ENCODE data around the gene FIP1L1. TPM values are rescaled to one million over a fixed set of nuclear protein-coding genes. Genes with fewer than 3 reads are reported as not detected.

Gene FIP1L1
- total RNA-seq, 1 experiment from 2014 or later = 47.6 TPM

DNA sequence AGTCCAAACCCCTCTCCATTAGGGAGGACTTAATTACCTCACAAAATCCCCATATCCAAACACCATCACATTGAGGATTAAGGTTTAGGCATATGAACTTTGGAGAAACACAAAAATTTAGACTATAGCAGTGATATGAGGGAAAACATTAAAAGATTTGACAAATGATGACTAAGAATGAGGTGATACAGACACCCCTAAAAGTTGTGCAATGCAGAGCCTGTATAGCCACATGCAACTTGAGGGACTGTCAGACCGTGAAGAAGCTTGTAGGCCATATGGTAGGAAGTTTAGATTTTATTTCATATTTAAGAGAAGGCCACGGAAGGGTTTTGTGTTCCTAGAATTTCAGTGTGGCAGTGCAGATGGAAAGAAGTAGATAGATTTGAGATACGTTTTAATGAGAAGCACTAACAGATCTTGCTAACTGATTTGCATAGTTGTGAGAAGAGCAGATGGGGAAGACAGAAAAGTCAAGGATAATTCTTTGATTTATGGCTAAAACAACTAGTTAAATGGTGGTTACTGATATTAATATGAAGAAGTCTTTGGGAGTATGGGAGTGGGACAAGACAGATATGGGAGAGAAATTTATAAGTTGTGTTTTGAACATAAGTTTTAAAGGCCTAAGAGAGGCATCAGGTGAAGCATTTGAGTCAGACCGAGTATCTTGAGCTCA, 5.5 kb upstream of the FIP1L1 start:
- TF ChIP-seq EMX1 (CRISPR knock-in tag; IDR thresholded peaks at IDR 0.05) (no peak), MXD4 (CRISPR knock-in tag; IDR thresholded peaks at IDR 0.05; ENCODE audit: borderline replicate concordance) (no peak), TEAD4 (CRISPR knock-in tag; IDR thresholded peaks at IDR 0.05) (no peak)
- TF ChIP-seq, protein P1, sequence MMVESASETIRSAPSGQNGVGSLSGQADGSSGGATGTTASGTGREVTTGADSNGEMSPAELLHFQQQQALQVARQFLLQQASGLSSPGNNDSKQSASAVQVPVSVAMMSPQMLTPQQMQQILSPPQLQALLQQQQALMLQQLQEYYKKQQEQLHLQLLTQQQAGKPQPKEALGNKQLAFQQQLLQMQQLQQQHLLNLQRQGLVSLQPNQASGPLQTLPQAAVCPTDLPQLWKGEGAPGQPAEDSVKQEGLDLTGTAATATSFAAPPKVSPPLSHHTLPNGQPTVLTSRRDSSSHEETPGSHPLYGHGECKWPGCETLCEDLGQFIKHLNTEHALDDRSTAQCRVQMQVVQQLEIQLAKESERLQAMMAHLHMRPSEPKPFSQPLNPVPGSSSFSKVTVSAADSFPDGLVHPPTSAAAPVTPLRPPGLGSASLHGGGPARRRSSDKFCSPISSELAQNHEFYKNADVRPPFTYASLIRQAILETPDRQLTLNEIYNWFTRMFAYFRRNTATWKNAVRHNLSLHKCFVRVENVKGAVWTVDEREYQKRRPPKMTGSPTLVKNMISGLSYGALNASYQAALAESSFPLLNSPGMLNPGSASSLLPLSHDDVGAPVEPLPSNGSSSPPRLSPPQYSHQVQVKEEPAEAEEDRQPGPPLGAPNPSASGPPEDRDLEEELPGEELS (CRISPR knock-in tag; IDR thresholded peaks at IDR 0.05) = no peak
- Mint-ChIP-seq H3K4me1 (peaks cover 4% of the 10 kb centered on the region), H3K27ac (no peak overlapping the region), H3K9me3 (peaks cover under 1% of the 10 kb centered on the region; the same call in 1 of the 2 replicates), H3K27me3 (ENCODE audit: low read depth) (peaks cover 73% of the 10 kb centered on the region), H3K36me3 (no peaks in the 10 kb centered on the region), H3K4me3 (no peak overlapping the region)
- ChIA-PET CTCF (no interaction called here), POLR2A (no interaction called here)
- DNase-seq (ENCODE audit: low spot score) (no peak), ATAC-seq (no peak)

- no peak overlapping the region for H3K27ac Mint-ChIP-seq
- H3K4me1 Mint-ChIP-seq = peaks cover 20% of the 10 kb centered on the region
- H3K36me3 Mint-ChIP-seq = no peaks in the 10 kb centered on the region
- TF ChIP-seq SOX15 (CRISPR knock-in tag; IDR thresholded peaks at IDR 0.05) (no peak), ZBTB21 (CRISPR knock-in tag; IDR thresholded peaks at IDR 0.05; ENCODE audit: borderline replicate concordance) (no peak), FOXJ3 (CRISPR knock-in tag; IDR thresholded peaks at IDR 0.05; ENCODE audit: borderline replicate concordance) (no peak), SP1 (CRISPR knock-in tag; conservative IDR thresholded peaks at IDR 0.05) (no peak), SMAD3 (CRISPR knock-in tag; IDR thresholded peaks at IDR 0.05; ENCODE audit: borderline replicate concordance) (no peak), TCF7 (CRISPR knock-in tag; IDR thresholded peaks at IDR 0.05; ENCODE audit: low read depth) (no peak)
- TF ChIP-seq, protein P2, sequence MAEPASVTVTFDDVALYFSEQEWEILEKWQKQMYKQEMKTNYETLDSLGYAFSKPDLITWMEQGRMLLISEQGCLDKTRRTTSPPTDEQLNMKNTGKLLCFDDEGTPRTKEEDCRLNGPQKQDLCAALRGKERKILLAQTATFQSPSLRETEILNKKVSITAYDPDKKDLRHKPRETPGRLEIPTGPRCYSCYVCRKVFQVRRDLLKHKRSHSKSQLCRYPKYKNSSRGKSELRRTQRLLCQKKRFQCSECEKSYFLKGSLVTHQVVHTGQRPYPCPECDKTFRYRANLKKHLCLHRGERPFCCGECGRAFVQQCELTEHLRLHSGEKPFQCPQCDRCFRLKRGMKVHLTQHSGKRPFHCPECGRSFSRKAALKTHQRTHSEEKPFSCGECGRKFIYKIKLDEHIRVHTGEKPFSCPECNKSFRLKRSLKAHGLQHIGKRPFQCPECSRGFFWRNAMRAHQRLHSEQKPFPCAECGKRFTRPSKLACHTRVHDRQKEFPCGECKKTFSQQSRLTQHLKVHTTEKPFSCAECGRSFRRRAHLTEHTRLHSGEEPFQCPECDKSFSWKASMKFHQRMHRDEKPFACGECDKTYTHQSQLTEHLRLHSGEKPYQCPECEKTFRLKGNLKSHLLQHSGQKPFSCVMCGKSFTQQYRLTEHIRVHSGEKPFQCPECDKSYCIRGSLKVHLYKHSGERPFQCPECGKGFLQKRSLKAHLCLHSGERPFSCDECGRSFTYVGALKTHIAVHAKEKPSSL (CRISPR knock-in tag; conservative IDR thresholded peaks at IDR 0.05) = no peak
- TF ChIP-seq, protein P3, sequence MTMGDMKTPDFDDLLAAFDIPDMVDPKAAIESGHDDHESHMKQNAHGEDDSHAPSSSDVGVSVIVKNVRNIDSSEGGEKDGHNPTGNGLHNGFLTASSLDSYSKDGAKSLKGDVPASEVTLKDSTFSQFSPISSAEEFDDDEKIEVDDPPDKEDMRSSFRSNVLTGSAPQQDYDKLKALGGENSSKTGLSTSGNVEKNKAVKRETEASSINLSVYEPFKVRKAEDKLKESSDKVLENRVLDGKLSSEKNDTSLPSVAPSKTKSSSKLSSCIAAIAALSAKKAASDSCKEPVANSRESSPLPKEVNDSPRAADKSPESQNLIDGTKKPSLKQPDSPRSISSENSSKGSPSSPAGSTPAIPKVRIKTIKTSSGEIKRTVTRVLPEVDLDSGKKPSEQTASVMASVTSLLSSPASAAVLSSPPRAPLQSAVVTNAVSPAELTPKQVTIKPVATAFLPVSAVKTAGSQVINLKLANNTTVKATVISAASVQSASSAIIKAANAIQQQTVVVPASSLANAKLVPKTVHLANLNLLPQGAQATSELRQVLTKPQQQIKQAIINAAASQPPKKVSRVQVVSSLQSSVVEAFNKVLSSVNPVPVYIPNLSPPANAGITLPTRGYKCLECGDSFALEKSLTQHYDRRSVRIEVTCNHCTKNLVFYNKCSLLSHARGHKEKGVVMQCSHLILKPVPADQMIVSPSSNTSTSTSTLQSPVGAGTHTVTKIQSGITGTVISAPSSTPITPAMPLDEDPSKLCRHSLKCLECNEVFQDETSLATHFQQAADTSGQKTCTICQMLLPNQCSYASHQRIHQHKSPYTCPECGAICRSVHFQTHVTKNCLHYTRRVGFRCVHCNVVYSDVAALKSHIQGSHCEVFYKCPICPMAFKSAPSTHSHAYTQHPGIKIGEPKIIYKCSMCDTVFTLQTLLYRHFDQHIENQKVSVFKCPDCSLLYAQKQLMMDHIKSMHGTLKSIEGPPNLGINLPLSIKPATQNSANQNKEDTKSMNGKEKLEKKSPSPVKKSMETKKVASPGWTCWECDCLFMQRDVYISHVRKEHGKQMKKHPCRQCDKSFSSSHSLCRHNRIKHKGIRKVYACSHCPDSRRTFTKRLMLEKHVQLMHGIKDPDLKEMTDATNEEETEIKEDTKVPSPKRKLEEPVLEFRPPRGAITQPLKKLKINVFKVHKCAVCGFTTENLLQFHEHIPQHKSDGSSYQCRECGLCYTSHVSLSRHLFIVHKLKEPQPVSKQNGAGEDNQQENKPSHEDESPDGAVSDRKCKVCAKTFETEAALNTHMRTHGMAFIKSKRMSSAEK (CRISPR knock-in tag; IDR thresholded peaks at IDR 0.05; ENCODE audit: borderline replicate concordance) = no peak
- TF ChIP-seq, protein P4, sequence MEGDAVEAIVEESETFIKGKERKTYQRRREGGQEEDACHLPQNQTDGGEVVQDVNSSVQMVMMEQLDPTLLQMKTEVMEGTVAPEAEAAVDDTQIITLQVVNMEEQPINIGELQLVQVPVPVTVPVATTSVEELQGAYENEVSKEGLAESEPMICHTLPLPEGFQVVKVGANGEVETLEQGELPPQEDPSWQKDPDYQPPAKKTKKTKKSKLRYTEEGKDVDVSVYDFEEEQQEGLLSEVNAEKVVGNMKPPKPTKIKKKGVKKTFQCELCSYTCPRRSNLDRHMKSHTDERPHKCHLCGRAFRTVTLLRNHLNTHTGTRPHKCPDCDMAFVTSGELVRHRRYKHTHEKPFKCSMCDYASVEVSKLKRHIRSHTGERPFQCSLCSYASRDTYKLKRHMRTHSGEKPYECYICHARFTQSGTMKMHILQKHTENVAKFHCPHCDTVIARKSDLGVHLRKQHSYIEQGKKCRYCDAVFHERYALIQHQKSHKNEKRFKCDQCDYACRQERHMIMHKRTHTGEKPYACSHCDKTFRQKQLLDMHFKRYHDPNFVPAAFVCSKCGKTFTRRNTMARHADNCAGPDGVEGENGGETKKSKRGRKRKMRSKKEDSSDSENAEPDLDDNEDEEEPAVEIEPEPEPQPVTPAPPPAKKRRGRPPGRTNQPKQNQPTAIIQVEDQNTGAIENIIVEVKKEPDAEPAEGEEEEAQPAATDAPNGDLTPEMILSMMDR (IDR thresholded peaks at IDR 0.05) = no peak
- TF ChIP-seq, protein P5, sequence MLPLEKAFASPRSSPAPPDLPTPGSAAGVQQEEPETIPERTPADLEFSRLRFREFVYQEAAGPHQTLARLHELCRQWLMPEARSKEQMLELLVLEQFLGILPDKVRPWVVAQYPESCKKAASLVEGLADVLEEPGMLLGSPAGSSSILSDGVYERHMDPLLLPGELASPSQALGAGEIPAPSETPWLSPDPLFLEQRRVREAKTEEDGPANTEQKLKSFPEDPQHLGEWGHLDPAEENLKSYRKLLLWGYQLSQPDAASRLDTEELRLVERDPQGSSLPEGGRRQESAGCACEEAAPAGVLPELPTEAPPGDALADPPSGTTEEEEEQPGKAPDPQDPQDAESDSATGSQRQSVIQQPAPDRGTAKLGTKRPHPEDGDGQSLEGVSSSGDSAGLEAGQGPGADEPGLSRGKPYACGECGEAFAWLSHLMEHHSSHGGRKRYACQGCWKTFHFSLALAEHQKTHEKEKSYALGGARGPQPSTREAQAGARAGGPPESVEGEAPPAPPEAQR (CRISPR knock-in tag; IDR thresholded peaks at IDR 0.05) = no peak
- TF ChIP-seq, protein P6, sequence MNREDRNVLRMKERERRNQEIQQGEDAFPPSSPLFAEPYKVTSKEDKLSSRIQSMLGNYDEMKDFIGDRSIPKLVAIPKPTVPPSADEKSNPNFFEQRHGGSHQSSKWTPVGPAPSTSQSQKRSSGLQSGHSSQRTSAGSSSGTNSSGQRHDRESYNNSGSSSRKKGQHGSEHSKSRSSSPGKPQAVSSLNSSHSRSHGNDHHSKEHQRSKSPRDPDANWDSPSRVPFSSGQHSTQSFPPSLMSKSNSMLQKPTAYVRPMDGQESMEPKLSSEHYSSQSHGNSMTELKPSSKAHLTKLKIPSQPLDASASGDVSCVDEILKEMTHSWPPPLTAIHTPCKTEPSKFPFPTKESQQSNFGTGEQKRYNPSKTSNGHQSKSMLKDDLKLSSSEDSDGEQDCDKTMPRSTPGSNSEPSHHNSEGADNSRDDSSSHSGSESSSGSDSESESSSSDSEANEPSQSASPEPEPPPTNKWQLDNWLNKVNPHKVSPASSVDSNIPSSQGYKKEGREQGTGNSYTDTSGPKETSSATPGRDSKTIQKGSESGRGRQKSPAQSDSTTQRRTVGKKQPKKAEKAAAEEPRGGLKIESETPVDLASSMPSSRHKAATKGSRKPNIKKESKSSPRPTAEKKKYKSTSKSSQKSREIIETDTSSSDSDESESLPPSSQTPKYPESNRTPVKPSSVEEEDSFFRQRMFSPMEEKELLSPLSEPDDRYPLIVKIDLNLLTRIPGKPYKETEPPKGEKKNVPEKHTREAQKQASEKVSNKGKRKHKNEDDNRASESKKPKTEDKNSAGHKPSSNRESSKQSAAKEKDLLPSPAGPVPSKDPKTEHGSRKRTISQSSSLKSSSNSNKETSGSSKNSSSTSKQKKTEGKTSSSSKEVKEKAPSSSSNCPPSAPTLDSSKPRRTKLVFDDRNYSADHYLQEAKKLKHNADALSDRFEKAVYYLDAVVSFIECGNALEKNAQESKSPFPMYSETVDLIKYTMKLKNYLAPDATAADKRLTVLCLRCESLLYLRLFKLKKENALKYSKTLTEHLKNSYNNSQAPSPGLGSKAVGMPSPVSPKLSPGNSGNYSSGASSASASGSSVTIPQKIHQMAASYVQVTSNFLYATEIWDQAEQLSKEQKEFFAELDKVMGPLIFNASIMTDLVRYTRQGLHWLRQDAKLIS (CRISPR knock-in tag; IDR thresholded peaks at IDR 0.05; ENCODE audit: borderline replicate concordance) = no peak
- TF ChIP-seq, protein P7, sequence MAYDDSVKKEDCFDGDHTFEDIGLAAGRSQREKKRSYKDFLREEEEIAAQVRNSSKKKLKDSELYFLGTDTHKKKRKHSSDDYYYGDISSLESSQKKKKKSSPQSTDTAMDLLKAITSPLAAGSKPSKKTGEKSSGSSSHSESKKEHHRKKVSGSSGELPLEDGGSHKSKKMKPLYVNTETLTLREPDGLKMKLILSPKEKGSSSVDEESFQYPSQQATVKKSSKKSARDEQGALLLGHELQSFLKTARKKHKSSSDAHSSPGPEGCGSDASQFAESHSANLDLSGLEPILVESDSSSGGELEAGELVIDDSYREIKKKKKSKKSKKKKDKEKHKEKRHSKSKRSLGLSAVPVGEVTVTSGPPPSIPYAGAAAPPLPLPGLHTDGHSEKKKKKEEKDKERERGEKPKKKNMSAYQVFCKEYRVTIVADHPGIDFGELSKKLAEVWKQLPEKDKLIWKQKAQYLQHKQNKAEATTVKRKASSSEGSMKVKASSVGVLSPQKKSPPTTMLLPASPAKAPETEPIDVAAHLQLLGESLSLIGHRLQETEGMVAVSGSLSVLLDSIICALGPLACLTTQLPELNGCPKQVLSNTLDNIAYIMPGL (CRISPR knock-in tag; IDR thresholded peaks at IDR 0.05) = no peak
- H3K4me3 Mint-ChIP-seq = no peak overlapping the region
- H3K27me3 Mint-ChIP-seq (ENCODE audit: low read depth) = peaks cover 49% of the 10 kb centered on the region
- ChIA-PET CTCF (no interaction called here), POLR2A (interaction anchor here (0.8 kb wide), 1 partner anchor 9 kb away, joined by 3 read pairs; the partner anchor contains the start of gene SCFD2)
- no peak for DNase-seq (ENCODE audit: low spot score)
- H3K9me3 Mint-ChIP-seq = no peaks in the 10 kb centered on the region
- ATAC-seq = no peak
Measured at GRCh38 chr4:53374777-53375258, 2.6 kb upstream of the FIP1L1 start.

Measured in WTC11 (cell line).